GM18861 (cell line): ENCODE results near the gene LRRIQ1.

Experiments used
- ATAC-seq: cut with Tn5 transposase; IDR thresholded peaks from one replicate; pipeline ENCODE4 v1.9.1; 2021; ENCODE audit not compliant: unreplicated experiment

Gene LRRIQ1

GRCh38 chr12:85059594-85059993, 23.4 kb downstream of the LRRIQ1 start:
- no peak for ATAC-seq

- no peak for ATAC-seq
Observed at GRCh38 chr12:85060916-85061315, 24.8 kb downstream of the LRRIQ1 start.

GRCh38 chr12:85065837-85066482, 29.8 kb downstream of the LRRIQ1 start:
- no peak for ATAC-seq

GRCh38 chr12:85072826-85073225, 36.7 kb downstream of the LRRIQ1 start:
- ATAC-seq = no peak

- ATAC-seq = peak; percentile 74
Observed at GRCh38 chr12:85076688-85077430, 40.7 kb downstream of the LRRIQ1 start.

- no peak for ATAC-seq
Observed at GRCh38 chr12:85085066-85085465, 48.9 kb downstream of the LRRIQ1 start.

- ATAC-seq = no peak
Observed at GRCh38 chr12:85089792-85090191, 53.6 kb downstream of the LRRIQ1 start.

GRCh38 chr12:85092814-85093370, 56.7 kb downstream of the LRRIQ1 start:
- no peak for ATAC-seq

GRCh38 chr12:85095501-85095900, 59.4 kb downstream of the LRRIQ1 start:
- no peak for ATAC-seq

- ATAC-seq = no peak
Observed at GRCh38 chr12:85130646-85131045, 94.5 kb downstream of the LRRIQ1 start.

GRCh38 chr12:85138833-85139232, 102.7 kb downstream of the LRRIQ1 start:
- no peak for ATAC-seq

GRCh38 chr12:85147331-85147730, 111.2 kb downstream of the LRRIQ1 start:
- ATAC-seq = no peak

- no peak for ATAC-seq
Observed at GRCh38 chr12:85152311-85152729, 116.2 kb downstream of the LRRIQ1 start.

GRCh38 chr12:85155791-85156190, 119.6 kb downstream of the LRRIQ1 start:
- ATAC-seq = no peak

- no peak for ATAC-seq
Observed at GRCh38 chr12:85156569-85156968, 120.4 kb downstream of the LRRIQ1 start.

GRCh38 chr12:85157035-85157603, 121.0 kb downstream of the LRRIQ1 start:
- ATAC-seq = no peak

GRCh38 chr12:85163752-85164321, 127.7 kb downstream of the LRRIQ1 start:
- ATAC-seq = no peak

GRCh38 chr12:85179680-85180270, 143.6 kb downstream of the LRRIQ1 start:
- no peak for ATAC-seq

GRCh38 chr12:85182699-85183098, 146.5 kb downstream of the LRRIQ1 start:
- ATAC-seq = no peak

GRCh38 chr12:85183855-85184254, 147.7 kb downstream of the LRRIQ1 start:
- ATAC-seq = no peak

GRCh38 chr12:85186236-85186635, 150.1 kb downstream of the LRRIQ1 start:
- no peak for ATAC-seq
